B cell (primary cell): ENCODE measurements around the gene PRR33. TPM values are rescaled to one million over a fixed set of nuclear protein-coding genes. Genes with fewer than 3 reads are reported as not detected.

Source experiments
- ATAC-seq: fragments of 200-7000 bp; cut with Tn5 transposase; one replicate; pipeline ENCODE4 v1.10.0; 2021; ENCODE audit warnings: low read depth, mild to moderate bottlenecking, moderate number of reproducible peaks, moderate library complexity
- CTCF ChIA-PET: fragments of 350-600 bp; sonication (Branson Sonifier 250); formaldehyde crosslinking; loops from one replicate; lab custom pipeline; 2021; ENCODE audit warnings: antibody characterized with exemption, inconsistent platforms; lab: Charles Lee
- POLR2A ChIA-PET: fragments of 350-600 bp; sonication (Branson Sonifier 250); formaldehyde crosslinking; loops from one replicate; lab custom pipeline; 2021; ENCODE audit warnings: antibody characterized with exemption; lab: Charles Lee
- DNase-seq: peaks from one replicate; pipeline ENCODE4 v3.0.0; 2013
- H2AFZ ChIP-seq: 2 replicates; pipeline ENCODE4 v1.6.1; 2012; ENCODE audit warnings: mild to moderate bottlenecking, low read depth, low read length; ENCODE audit not compliant: insufficient read depth, poor library complexity, severe bottlenecking
- H3K27ac ChIP-seq, 2 donors: 1 replicate in 1 of 2; 2 replicates in 1 of 2; pipeline ENCODE4 v1.5.1; 2012 to 2013; ENCODE audit warnings: low read length in 2 of 2, mild to moderate bottlenecking in 2 of 2, moderate library complexity in 1 of 2
- H3K27me3 ChIP-seq, 4 experiments: fragments of 200-600 bp in 1 of 4; sonication (generic) in 1 of 4; replicated peaks in 1 of 4; 1 replicate in 2 of 4; 2 replicates in 2 of 4; pipeline versions ENCODE4 v1.6.1 to v1.7.0; 2013 to 2016; ENCODE audit warnings: low read length in 3 of 4, mild to moderate bottlenecking in 2 of 4, mixed read lengths in 1 of 4, moderate library complexity in 1 of 4; ENCODE audit not compliant: insufficient read depth in 4 of 4, control insufficient read depth in 3 of 4; ENCODE audit errors: control extremely low read depth in 1 of 4
- H3K36me3 ChIP-seq, 2 experiments: replicated peaks in 1 of 2; 1 replicate in 1 of 2; 2 replicates in 1 of 2; pipeline versions ENCODE4 v1.6.1 to v1.7.1; 2013; ENCODE audit warnings: low read length in 1 of 2; ENCODE audit not compliant: insufficient read depth in 2 of 2, control insufficient read depth in 1 of 2; ENCODE audit errors: control extremely low read depth in 1 of 2, extremely low read depth in 1 of 2
- H3K4me1 ChIP-seq, 2 donors: fragments of 200-600 bp in 1 of 2; sonication (generic) in 1 of 2; 1 replicate in 1 of 2; 2 replicates in 1 of 2; pipeline versions ENCODE4 v1.5.1 to v1.6.1; 2013 to 2017; ENCODE audit warnings: low read length in 2 of 2; ENCODE audit not compliant: control insufficient read depth in 2 of 2, insufficient read depth in 2 of 2
- H3K4me2 ChIP-seq: replicated peaks from 2 replicates; pipeline ENCODE3; 2012; ENCODE audit warnings: mild to moderate bottlenecking, low read depth, low read length; ENCODE audit not compliant: poor library complexity, severe bottlenecking
- H3K4me3 ChIP-seq, 5 experiments: fragments of 200-600 bp in 1 of 5; sonication (generic) in 1 of 5; 1 replicate in 3 of 5; 2 replicates in 2 of 5; pipeline versions ENCODE4 v1.5.1 to v1.7.0; 2011 to 2016; ENCODE audit warnings: low read length in 4 of 5, mild to moderate bottlenecking in 4 of 5, low read depth in 2 of 5, control low read depth in 1 of 5, moderate library complexity in 1 of 5; ENCODE audit not compliant: insufficient read depth in 1 of 5; ENCODE audit errors: control extremely low read depth in 1 of 5, extremely low read depth in 1 of 5
- H3K79me2 ChIP-seq: fragments of 200-600 bp; sonication (generic); one replicate; pipeline ENCODE4 v1.6.0; 2016; ENCODE audit warnings: low read length; ENCODE audit not compliant: control insufficient read depth, insufficient read depth
- H3K9ac ChIP-seq: fragments of 200-600 bp; sonication (generic); 2 replicates; pipeline ENCODE4 v1.6.1; 2017; ENCODE audit warnings: mild to moderate bottlenecking, low read length, moderate library complexity
- H3K9me3 ChIP-seq, 3 donors: one replicate each; pipeline versions ENCODE4 v1.6.1 to v1.7.1; 2013; ENCODE audit warnings: low read length in 2 of 3; ENCODE audit not compliant: control insufficient read depth in 2 of 3, insufficient read depth in 1 of 3; ENCODE audit errors: control extremely low read depth in 1 of 3
- H4K20me1 ChIP-seq: 2 replicates; pipeline ENCODE4 v1.6.0; 2012; ENCODE audit warnings: mild to moderate bottlenecking, low read length; ENCODE audit not compliant: insufficient read depth, control insufficient read depth, poor library complexity, severe bottlenecking
- H3K27ac Mint-ChIP-seq: one replicate; pipeline ENCODE4 v1.8.0; 2021; ENCODE audit warnings: mixed read lengths
- H3K27me3 Mint-ChIP-seq: one replicate; pipeline ENCODE4 v1.8.0; 2021; ENCODE audit warnings: mixed read lengths
- H3K4me1 Mint-ChIP-seq: one replicate; pipeline ENCODE4 v1.8.0; 2021; ENCODE audit warnings: mixed read lengths
- H3K4me3 Mint-ChIP-seq: one replicate; pipeline ENCODE4 v1.8.0; 2021; ENCODE audit warnings: mixed read lengths
- H3K9me3 Mint-ChIP-seq: one replicate; pipeline ENCODE4 v1.8.0; 2022; ENCODE audit warnings: mixed read lengths; ENCODE audit not compliant: insufficient read depth
- EZH2 ChIP-seq: IDR thresholded peaks from 2 replicates; pipeline ENCODE4 v1.6.1; 2012; ENCODE audit warnings: borderline replicate concordance, low read depth, mild to moderate bottlenecking, moderate library complexity, low read length; ENCODE audit not compliant: insufficient read depth, poor library complexity, severe bottlenecking
- WGBS: methylation state at CpG from one replicate; pipeline ENCODE4 v1.1.5; 2013; ENCODE audit warnings: missing lambda C conversion rate; ENCODE audit not compliant: insufficient coverage; 5-methylcytosine and 5-hydroxymethylcytosine counted together
- intact Hi-C: fragments of 100-400 bp; cut with micrococcal nuclease; formaldehyde crosslinking; loops from one replicate; pipeline ENCODE4 v1.10.0; 2022
- polyA plus RNA-seq: library from polyadenylated mRNA; depleted of rRNA; stranded (reverse); fragments of >200 nt; gene quantifications from 2 replicates; pipeline ENCODE4 v1.2.3, GENCODE V29; 2012
- total RNA-seq, 2 donors: library from RNA; stranded (reverse); fragments of 120-200 nt in 1 of 2; gene quantifications; 1 replicate in 1 of 2; 2 replicates in 1 of 2; pipeline versions ENCODE4 v1.2.3 to v1.2.4, GENCODE V29; 2013 to 2022
- TF ChIP-seq, protein P1 (sequence below): fragments of 200-600 bp; IDR thresholded peaks from one replicate; pipeline ENCODE4 v1.8.0; 2022; ENCODE audit warnings: antibody characterized with exemption, mild to moderate bottlenecking

The PRR33 gene
- total and polyA plus RNA-seq, 2 donors (not counting 1 experiment from before 2014, with no cell fraction given): not detected

GRCh38 chr11:1920909-1921573 lies 29.3 kb upstream of the PRR33 start:
- 76% methylated on average over 16 of the region's 21 CpGs for WGBS

More at GRCh38 chr11:1920909-1921573, 29.3 kb upstream of the PRR33 start:
- Histone ChIP-seq H3K36me3 (no peaks in the 10 kb centered on the region), H3K9ac (no peak overlapping the region), H3K4me1 (peaks cover 0 to 5% of the 10 kb centered on the region in 2 donors), H3K9me3 (no peaks in the 10 kb centered on the region), H3K4me3 (no peak overlapping the region), H3K27ac (no peak overlapping the region), H3K4me2 (no peak overlapping the region), H2AFZ (no peak overlapping the region), H3K27me3 (peaks cover 0 to 19% (median 8%) of the 10 kb centered on the region in 4 experiments), H3K79me2 (no peaks in the 10 kb centered on the region), H4K20me1 (no peaks in the 10 kb centered on the region)
- TF ChIP-seq, protein P1, sequence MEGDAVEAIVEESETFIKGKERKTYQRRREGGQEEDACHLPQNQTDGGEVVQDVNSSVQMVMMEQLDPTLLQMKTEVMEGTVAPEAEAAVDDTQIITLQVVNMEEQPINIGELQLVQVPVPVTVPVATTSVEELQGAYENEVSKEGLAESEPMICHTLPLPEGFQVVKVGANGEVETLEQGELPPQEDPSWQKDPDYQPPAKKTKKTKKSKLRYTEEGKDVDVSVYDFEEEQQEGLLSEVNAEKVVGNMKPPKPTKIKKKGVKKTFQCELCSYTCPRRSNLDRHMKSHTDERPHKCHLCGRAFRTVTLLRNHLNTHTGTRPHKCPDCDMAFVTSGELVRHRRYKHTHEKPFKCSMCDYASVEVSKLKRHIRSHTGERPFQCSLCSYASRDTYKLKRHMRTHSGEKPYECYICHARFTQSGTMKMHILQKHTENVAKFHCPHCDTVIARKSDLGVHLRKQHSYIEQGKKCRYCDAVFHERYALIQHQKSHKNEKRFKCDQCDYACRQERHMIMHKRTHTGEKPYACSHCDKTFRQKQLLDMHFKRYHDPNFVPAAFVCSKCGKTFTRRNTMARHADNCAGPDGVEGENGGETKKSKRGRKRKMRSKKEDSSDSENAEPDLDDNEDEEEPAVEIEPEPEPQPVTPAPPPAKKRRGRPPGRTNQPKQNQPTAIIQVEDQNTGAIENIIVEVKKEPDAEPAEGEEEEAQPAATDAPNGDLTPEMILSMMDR: no peak
- TF ChIP-seq EZH2: no peak
- ATAC-seq (no peak), DNase-seq (no peak)
- POLR2A ChIA-PET: interaction anchor here (1.2 kb wide), 2 partner anchors 31 to 70 kb away, joined by 4 to 5 read pairs; no protein-coding TSS in a partner anchor
- no peak overlapping the region for H3K27ac Mint-ChIP-seq
- intact Hi-C loops: no loop called here
- peaks cover 9% of the 10 kb centered on the region for H3K4me1 Mint-ChIP-seq
- no peak overlapping the region for H3K4me3 Mint-ChIP-seq
- CTCF ChIA-PET: interaction anchor here (1.0 to 3.3 kb wide), 6 partner anchors 37 to 268 kb away, joined by 3 to 15 read pairs (median 4); no protein-coding TSS in a partner anchor
- H3K9me3 Mint-ChIP-seq: no peaks in the 10 kb centered on the region
- peaks cover 16% of the 10 kb centered on the region for H3K27me3 Mint-ChIP-seq
